GM12878 (cell line): ENCODE results near the gene RGS1.

Source experiments
- ATF2 ChIP-seq: IDR thresholded peaks from 2 replicates; pipeline ENCODE4 v1.6.1; 2012; ENCODE audit warnings: low read length, inconsistent platforms
- CTCF ChIP-seq, 3 experiments: IDR thresholded peaks in 2 of 3; conservative IDR thresholded peaks in 1 of 3; 2 replicates each; pipeline ENCODE4 v1.5.1; 2011; ENCODE audit warnings: low read depth in 3 of 3, low read length in 3 of 3, mild to moderate bottlenecking in 3 of 3, control low read depth in 2 of 3, moderate library complexity in 2 of 3, inconsistent platforms in 1 of 3, mixed read lengths in 1 of 3; ENCODE audit not compliant: control insufficient read depth in 2 of 3, insufficient read depth in 1 of 3; ENCODE audit errors: extremely low read depth in 1 of 3
- JUND ChIP-seq: IDR thresholded peaks from 2 replicates; pipeline ENCODE4 v1.6.1; 2012; ENCODE audit warnings: low read depth, mild to moderate bottlenecking, low read length, improper control_type of control experiment, moderate library complexity
- MXI1 ChIP-seq: fragments of 150-350 bp; IDR thresholded peaks from 2 replicates; pipeline ENCODE4 v1.6.1; 2011; ENCODE audit warnings: low read depth, mild to moderate bottlenecking, inconsistent platforms, low read length, improper control_type of control experiment
- NR2C2 ChIP-seq: IDR thresholded peaks from 2 replicates; pipeline ENCODE4 v1.6.1; 2011; ENCODE audit warnings: borderline replicate concordance, low read depth; ENCODE audit not compliant: control insufficient read depth, insufficient read length
- POLR2A ChIP-seq: IDR thresholded peaks from 2 replicates; pipeline ENCODE4 v1.6.1; 2011; ENCODE audit warnings: low read depth, mild to moderate bottlenecking, low read length
- POLR2AphosphoS5 ChIP-seq: IDR thresholded peaks from 2 replicates; pipeline ENCODE4 v1.6.1; 2011; ENCODE audit warnings: mild to moderate bottlenecking, low read length, inconsistent platforms
- REST ChIP-seq: IDR thresholded peaks from 2 replicates; pipeline ENCODE4 v1.6.1; 2012; ENCODE audit warnings: mild to moderate bottlenecking, low read depth, low read length
- USF2 ChIP-seq: IDR thresholded peaks from 2 replicates; pipeline ENCODE4 v1.6.1; 2011; ENCODE audit warnings: low read depth, low read length, improper control_type of control experiment, borderline replicate concordance

- no peak for TF ChIP-seq JUND
- no peak for TF ChIP-seq POLR2AphosphoS5
- TF ChIP-seq POLR2A = no peak
- TF ChIP-seq REST = no peak
- no peak for TF ChIP-seq CTCF (IDR thresholded peaks at IDR 0.05 in 2 of 3, conservative IDR thresholded peaks at IDR 0.05 in 1 of 3; ENCODE audit: control insufficient read depth in 2 of 3, extremely low read depth in 1 of 3, insufficient read depth in 1 of 3, low read depth in 3 of 3, low read length in 3 of 3)
- TF ChIP-seq USF2 = no peak
- TF ChIP-seq ATF2 = no peak
- no peak for TF ChIP-seq MXI1
- TF ChIP-seq NR2C2 = no peak
These were observed 11.5 kb upstream of the RGS1 start for GRCh38 chr1:192564099-192564498.
